ENCODE data around the gene G6PD.
"Not testable (repeated sequence)": the region's sequence is repeated elsewhere in the genome, so short reads cannot be mapped to it uniquely, and the experiment has no call there.

G6PD gene

DNA sequence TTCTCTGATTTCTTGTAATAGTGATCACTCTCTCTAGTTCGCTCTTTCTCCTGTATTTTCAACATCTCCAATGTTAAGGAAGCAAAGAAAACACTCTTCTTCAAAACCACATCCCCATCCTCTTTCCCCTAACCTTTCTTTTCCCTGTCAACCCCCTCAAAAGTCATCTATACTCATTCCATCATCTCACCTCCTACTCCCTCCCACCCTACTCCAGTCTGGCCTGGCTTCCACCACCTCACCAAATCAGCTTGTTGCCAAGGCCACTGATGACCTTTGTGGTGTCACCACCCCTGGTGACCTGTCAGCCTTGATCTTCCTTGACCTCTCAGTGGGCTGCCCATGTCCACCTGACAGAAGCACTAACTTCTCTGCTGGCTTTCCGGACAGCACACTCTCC lies 32.9 kb downstream of the G6PD start:
- no peak for FAIRE-seq

DNA sequence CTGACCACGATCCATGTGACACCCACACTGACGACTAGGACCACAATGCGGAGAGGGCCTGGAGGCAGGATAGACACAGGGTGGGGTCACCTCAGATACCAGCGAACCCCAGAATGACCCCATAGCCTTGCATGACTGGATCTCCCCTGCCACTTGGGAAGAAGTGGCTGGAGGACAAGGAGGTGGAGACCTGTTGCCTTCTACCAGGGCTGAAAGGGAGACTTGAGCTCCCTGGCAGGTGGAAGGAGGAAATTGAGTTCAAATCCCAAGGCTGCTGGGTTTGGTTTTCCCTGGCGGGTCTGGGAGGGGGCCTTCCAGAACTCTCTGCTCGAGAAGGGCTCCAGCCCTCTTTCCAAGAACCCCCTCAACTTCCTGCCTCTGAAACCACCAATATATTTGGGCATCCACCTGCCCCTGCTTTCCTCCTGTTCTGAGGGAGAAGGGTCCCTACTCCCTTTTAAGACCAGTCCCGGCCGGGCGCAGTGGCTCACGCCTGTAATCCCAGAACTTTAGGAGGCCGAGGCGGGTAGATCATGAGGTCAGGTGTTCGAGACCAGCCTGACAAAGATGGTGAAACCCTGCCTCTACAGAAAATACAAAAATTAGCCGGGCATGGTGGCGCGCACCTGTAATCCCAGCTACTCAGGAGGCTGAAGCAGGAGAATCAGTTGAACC lies 33.6 kb downstream of the G6PD start:
- FAIRE-seq = no peak

DNA sequence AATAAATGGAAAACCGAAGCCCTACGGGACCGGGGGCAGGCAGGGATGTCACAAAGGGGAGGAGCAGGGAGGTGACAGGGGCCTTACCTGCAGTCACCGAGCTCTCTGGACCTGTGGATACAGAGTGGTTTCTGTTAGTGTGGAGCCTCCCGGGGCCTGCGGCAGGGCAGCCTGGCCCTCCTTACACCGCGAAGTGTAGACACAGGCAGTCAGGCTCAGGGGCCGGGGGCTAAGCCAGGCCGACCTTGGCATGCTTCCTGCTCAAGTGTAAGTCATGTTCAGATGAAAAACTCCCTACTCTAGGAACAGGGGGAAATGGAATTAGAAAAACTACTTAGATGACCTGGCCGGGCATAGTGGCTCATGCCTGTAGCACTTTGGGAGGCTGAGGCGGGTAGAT lies 34.9 kb downstream of the G6PD start:
- no peak for FAIRE-seq

DNA sequence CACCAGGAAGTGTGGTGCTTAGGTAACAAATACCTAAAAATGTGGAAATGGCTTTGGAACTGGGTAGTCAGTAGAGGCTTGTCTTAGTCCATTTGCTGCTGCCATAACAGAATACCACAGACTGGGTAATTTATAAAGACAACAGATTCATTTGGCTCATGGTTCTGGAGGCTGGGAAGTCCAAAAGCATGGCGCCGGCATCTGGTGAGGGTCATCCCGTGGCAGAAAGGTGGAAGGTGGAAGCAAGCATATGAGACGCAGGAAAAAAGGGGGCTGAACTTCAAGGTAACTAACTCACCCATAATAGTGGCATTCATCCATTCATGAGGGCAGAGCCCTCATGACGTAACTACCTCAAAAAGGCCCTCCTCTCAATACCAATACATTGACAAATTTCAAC lies 37.2 kb downstream of the G6PD start:
- no peak for FAIRE-seq

DNA sequence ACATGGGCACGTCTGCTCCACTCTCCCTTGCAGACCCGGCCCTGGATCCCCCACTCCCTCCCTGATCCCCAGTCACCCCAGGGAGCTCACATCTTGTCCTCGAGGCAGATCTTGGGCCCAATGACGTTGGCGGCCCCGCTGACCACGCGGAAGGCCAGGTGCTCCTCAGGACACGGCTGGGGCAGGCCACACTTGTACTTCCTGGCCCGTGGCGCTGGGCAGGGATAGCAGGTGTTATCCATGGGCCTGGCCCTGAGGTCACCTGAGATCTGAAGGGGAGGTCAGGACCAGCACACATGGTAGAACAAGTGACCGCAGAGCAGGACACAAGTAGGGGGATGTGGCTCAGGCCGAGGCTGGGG lies 38.3 kb downstream of the G6PD start:
- FAIRE-seq = no peak

DNA sequence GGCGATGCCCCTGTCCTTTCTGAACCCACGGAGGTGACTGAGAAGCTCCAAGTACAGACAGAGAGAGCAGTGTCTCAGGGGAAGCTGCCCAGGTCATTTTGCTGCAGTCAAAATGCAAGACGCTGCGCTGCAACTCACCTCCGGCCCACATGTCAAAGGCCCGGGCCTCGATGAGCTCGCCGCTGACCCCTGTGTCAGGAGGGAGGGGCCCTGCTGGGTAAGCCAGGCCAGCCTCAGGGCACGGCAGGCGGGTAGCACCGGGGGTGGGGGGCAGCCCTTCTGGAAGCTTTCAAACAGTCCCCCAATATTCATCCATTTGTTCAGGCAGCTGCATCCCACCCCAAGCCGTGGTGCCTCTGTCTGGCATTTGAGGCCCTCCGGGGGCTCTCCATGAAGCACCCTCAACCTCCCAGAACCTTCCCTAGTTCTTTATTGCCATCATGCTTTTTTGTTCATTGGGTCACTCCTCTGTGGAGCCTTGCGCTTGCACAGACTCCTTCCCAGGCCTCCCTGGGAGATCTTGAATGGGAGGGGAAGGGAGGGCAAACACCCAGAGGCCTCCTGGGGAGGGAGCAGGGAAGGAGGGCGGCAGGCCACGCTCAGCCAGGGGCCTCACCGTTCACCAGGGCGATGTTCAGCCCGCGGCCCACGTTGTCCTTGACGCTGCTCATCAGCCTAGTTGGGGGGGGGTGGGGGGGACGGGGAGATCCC lies 38.8 kb downstream of the G6PD start:
- no peak for FAIRE-seq

DNA sequence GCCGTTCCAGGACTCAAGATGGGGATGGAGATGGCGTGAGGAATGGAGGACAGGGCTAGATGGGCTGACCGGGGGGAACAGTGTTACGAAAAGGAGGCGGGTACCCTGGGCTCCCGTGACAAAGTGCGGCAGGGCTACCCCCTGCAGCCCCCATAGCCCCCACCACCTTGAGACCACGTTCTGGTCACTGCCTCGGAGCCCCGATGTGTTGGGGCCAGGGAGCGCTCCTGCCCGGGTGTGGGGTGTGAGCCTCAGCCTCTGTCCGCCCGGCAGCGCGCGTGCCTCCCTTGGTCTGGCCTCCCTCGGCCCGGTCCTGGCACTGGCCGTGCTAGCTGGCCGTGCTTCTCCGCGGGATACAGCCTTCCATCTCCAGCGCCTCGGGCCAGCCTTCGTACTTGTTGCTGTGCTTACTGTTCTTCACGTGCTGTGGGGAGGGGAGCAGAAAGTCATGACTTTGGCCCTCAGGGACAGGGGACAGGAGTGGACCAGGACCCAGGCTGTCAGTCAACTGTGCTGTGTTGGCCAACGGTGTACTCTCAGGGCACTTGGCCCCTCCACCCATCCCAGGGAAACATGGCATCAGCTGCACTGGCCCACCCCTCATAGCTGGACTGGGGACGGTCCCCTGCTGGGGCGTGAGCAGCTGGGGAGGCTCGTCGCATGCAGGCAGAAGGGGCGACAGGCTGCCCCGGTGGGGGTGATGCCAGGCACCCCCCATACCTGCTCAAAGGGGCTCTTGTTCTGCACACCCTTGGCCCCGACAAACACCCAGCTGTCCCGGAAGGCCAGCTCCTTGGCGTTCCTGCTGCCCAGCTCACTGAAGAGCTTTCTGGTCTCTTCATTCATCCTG lies 39.9 kb downstream of the G6PD start:
- no peak for FAIRE-seq

DNA sequence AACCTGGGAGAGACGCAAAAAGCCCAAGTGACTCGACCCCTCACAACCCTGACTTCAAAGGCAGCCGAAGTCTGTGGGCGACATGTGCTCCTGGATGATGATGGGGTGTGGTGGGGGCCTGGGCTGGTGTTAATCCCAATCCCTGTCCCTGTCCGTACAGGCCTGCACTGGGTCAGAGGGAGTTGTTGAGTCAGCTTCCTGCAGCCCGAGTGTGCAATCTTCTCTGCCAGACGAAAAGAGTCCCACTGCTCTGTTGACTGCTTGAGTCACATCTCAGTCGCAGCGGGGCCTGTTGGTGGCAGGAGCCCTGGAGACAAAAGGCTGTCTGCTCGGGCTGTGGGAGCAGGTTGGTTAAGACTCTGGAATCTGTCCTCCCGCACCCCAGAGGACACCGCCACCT lies 40.9 kb downstream of the G6PD start:
- FAIRE-seq = no peak

DNA sequence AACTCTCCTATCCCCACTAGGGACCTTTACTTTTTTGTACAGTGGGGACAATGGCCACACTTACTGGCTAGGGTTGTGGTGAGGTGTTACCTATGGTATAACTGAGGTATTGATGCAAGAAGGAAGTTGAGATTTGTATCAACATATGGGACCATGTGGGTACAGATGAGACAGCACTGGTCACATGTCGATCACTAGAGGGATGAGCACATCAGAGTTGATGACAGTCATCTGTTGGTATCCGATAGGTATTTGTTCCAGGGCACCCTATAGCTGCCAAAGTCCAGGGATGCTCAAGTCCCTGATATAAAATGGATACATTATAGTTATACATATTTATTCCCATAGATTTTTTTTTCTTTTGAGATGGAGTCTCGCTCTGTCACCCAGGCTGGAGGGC lies 43.7 kb downstream of the G6PD start:
- FAIRE-seq = no peak

DNA sequence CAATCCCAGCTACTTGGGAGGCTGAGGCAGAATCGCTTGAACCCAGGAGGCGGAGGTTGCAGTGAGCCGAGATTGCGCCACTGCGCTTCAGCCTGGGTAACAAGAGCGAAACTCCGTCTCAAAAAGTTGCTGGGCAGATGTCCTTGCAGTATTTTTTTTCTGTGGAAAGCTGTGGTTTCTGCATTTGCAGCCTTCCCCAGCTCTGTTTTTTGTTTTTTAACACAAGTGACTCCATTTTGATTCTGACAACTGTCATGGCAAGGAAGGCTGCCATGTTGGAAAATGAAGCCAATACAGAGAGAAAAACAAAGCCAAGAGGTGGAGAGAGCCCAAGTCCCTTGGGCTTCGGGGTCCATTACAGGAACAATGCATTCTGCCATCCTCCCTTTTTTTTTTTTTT lies 44.5 kb downstream of the G6PD start:
- no peak for FAIRE-seq

DNA sequence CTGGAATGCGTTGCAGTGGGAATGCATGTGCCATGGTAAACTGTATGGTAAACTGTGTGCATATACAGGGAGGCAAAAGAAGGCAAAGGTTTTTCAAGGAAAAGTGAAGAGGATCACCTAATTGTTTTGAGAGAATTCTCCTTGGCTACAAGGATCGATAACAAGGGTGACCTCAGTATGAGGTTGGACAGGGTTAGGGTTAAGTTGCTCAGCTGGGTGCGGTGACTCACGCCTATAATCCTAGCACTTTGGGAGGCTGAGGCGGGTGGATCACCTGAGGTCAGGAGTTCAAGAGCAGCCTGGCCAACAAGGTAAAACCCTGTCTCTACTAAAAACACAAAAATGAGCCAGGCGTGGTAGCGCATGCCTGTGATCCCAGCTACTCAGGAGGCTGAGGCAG lies 45.2 kb downstream of the G6PD start:
- FAIRE-seq = not testable (repeated sequence)

DNA sequence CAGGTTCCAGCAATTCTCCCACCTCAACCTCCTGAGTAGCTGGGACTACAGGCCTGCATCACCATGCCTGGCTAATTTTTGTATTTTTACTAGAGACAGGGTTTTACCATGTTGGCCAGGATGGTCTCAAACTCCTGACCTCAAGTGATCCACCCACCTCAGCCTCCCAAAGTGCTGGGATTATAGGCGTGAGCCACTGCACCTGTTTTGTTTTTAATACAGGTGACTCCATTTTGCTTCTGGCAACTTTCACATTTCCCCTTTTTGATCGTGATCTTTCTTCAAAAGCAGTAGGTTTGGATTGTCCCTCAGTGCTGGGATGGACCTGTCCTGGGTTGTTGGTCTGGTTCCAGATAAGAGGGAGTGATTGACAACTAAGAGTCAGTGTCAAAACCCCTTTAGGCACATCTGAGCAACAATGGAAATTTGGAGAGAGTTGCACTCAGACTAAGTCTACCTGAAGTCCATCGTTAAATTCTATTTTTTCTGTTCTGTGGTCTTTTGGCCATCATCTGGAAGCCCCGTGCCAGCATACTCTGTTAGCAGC lies 50.0 kb downstream of the G6PD start:
- not testable (repeated sequence) for FAIRE-seq

DNA sequence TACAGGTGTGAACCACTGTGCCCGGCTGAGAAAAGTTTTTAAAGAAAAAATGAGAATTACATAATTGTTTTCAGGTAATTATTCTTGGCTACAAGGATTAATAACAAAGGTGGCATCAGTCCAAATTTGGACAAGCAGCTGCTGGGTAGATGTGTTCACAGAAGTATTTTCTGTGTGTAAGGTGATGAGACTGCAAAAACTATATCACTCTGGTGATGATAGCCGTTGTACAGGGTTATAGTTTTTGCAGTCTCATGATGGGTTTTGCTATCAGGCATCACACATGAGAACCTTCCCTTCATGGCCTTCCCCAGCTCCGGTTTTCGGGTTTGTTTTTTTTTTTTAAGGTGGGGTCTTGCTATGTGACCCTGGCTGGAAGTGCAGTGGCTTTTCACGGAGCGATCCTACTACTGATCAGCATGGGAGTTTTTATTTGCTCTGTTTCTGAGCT lies 51.1 kb downstream of the G6PD start:
- FAIRE-seq = no peak

DNA sequence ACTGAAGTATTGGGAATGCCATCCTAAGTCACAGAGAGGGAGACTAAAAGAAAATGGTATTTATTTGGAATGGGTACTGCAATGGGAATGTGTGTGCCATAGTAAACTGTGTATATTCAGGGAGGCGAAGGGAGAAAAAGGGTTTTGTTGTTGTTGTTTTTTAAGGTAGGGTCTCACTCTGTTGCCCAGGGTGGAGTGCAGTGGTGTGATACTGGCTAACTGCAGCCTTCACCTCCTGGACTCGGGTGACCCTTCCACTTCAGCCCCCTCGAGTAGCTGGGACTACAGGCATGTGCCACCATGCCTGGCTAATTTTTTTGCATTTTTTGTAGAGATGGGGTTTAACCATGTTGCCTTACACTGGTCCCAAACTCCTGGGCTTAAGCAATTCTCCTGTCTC lies 51.9 kb downstream of the G6PD start:
- no peak for FAIRE-seq

DNA sequence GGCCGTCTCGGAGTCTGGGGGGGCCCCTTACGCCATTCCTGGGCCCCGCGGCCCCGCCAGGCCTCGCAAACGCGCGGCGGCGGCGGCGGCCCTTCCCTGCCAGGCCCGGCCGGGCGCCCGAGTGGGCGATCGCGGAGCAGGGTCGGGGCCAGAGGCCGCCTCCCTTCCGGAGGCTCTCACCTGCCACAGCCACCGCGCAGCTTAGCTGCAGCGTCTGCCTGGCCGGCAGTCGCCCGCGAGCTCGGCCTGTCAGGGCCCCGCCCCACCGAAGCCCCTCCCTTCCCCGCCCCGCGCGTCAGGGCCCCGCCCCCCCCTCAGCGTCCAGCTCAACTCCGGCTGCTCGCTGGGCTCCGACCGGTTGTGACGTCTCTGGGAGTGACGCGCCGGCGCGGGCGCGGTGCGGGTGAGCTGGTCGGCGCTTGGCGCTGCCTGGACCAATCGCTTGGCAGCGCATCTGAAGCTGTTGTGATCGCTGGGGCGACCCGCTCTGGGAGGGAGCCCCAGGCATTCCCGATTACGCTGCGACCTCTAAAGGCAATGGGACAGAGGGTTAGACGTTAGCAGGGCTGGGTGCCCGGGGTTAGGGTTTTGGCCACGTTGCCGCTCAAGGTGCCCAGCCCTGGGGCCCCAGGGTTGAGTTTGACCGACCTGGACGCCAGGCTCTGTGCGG lies 56.1 kb downstream of the G6PD start, which contains the start of gene SLC10A3:
SLC10A3 (minus strand) TSS at position 216 of the 670 bp plus-strand sequence. CDS start 1,689 bp downstream, outside the sequence.
- FAIRE-seq = no peak

DNA sequence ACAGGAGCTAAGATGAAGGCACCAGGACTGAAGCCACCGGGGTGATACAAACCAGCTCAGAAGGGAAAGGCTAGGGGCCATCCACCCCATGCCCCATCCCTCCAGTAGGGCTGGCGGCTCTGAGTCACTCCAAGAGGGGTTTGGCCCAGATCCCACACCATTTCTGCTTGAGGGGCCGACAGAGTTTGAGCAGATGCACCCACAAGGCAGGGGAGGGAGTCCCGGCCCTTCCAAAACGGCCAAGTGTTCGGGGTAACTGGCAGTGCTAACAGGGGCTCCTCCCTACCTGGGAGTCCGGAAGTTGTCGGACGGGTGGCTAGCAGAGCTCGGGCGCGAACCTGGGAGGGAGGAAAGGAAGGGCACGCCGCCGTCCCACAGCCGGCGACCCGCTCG lies 56.6 kb downstream of the G6PD start:
- FAIRE-seq = no peak

DNA sequence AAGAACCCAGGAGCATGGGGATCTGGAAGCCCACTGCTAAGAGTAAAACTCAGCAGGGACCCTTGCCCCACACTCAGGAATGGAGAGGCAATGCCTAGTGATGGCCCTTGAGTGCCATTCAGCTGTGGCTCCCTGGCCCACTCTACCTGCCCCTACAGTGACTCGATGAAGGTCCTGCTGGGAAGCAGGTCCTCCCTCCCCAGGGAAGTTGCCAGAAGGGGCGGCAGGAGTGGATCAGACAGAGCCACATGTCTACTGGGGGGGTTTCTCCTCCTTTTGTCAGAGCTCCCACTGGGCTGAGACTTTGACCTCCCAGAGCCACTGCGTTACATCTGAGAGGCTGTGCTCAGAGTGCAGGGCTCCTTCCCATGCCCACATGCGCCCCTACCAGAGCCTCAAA lies 57.5 kb downstream of the G6PD start:
- FAIRE-seq = no peak

DNA sequence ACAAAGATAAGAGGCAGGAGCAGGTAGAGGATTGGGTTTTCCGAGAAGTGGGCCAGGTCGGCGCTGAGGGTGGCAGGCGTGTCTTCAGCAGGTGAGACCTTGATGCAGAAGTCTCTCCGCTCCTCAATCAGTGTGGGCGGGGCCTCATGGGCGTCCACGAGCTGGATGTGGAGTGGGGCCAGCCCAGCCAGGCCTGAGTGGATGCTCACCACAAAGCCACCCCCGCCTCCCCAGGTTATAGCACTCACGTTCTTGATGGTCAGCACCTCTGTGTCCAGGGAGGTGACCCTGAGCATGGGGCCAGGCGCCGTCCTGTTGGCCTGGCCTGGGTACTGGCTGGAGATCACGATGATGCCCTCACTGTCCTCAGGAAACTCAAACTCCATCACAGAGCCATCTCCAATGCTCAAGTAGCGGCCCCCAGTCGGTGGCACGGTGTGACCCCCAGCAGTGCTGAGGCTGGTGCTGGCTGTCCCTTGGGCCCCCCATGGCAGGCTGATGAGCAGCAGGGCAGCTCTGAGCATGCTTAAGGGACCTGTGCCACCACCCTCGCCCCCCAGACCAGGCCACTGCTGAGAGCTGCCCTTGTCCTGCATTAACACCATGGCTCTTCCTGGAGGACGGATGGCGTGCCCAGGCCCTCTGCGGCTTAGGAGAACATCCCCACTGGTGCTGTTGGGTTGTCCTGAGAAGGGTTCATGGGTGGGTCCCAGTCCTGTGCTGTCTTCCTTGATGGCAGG lies 58.1 kb downstream of the G6PD start:
- FAIRE-seq = no peak

DNA sequence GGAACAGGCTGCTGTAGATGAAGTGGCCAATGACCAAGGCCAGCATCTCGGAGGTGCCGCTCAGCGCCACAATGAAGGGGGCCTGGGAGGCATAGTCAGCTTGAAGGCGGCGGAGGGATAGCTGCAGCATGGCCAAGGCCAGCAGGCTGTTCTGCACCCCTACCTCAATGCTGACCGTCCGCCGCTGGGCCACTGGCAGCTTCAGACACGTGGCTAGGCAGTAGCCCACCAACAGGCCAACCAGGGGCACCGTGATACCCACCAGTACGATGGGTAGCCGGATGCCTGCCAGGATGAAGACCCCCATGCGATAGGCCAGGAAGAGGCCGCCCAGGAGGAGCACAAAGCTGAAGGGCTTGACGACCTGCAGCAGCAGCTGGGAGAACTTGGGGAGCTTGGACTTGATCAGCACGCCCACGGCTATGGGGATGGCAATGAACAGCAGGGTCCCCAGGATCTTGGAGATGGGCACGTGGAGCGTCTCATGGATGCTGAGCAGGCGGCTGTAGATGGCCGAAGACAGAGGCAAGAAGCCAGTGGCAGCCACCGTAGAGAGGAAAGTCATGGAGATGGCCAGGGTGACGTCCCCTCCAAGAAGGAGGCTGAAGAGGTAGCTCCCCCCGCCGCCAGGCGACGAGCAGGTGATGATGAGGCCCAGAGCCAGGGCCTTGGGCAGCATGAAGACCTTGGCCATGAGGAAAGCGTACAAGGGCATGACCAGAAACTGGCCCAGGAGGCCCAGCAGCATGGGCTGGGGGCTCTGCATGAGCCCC lies 58.9 kb downstream of the G6PD start:
- FAIRE-seq = no peak

DNA sequence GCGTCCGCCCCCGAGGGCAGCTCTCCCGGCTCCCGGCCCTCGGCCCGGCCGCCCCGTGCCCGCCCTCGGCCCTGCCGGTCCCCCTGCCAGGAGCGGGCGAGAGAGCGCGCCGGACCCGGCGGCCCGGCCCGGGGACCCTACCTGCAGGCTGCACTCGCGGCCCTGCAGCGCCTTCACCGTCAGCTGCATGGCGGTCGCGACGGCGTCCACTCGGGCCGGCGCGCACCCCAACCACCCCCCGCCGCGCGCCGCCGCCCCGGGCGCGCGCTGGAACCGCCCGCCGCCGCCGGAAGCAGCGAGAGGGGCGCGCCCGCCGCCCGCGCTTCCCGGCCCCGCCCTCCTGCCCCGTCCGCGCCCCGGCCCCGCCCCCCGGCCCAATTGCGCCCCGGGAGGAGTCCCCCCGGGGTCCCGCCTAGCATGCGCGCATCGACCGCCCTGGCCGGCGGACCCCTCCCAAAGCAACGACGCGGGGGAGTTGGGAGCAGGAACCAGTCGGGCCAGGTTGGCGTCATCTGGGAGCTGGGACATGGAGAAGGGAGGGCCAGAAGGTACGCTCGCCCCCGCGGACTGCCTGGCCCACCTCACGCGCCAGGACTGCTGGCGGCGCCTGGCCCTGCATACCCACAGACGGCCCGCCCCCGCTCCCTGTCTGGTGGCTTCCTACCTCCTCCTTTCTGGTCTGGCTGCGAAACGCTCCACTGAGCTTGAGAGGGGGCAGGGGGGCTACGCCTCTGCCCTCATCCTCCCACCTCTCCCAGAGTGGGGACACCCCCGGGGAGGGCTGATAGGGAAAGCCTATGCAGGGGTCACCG lies 60.0 kb downstream of the G6PD start, which contains the start of gene UBL4A:
UBL4A (minus strand) TSS at position 220 of the 812 bp plus-strand sequence; CDS start at position 189, 31 bp downstream.
- FAIRE-seq = no peak
